ENCODE measurements around the gene RFXAP.

RFXAP gene

GRCh38 chr13:36789730-36790129, 29.3 kb upstream of the RFXAP start:
- no peak overlapping the region for H4K91ac ChIP-seq (ENCODE audit: low read depth, low read length, poor library complexity)
- no peak overlapping the region for H3K9ac ChIP-seq (ENCODE audit: low read depth, low read length, poor library complexity)
- no peak overlapping the region for H2AFZ ChIP-seq (ENCODE audit: low read length)
- H3K14ac ChIP-seq (ENCODE audit: low read length): no peak overlapping the region
- H3K23ac ChIP-seq (ENCODE audit: low read depth, low read length, poor library complexity): no peak overlapping the region
- H3K79me1 ChIP-seq (ENCODE audit: low read depth, low read length): no peaks in the 10 kb centered on the region
- H3K4me2 ChIP-seq (ENCODE audit: insufficient read depth, low read length, poor library complexity, severe bottlenecking): no peak overlapping the region
- no peak overlapping the region for H2BK12ac ChIP-seq (ENCODE audit: low read length)
- H3K36me3 ChIP-seq (replicated peaks in 1 of 2; ENCODE audit: control insufficient read depth in 2 of 2, insufficient read depth in 2 of 2, low read length in 2 of 2): no peaks in the 10 kb centered on the region
- no peak overlapping the region for H3K4ac ChIP-seq (ENCODE audit: low read length)
- H2BK120ac ChIP-seq (ENCODE audit: low read depth, low read length): no peak overlapping the region
- no peak overlapping the region for H2AK5ac ChIP-seq (ENCODE audit: low read depth, low read length)
- H3K27ac ChIP-seq (replicated peaks; ENCODE audit: low read length): no peak overlapping the region
- H3K4me1 ChIP-seq (ENCODE audit: control insufficient read depth in 2 of 2, insufficient read depth in 1 of 2, low read depth in 1 of 2, low read length in 2 of 2): peaks cover 0 to 8% of the 10 kb centered on the region in 2 donors
- no peaks in the 10 kb centered on the region for H3K9me3 ChIP-seq (replicated peaks in 1 of 2; ENCODE audit: control insufficient read depth in 2 of 2, insufficient read depth in 1 of 2, low read depth in 1 of 2, low read length in 2 of 2)
- H3K27me3 ChIP-seq (ENCODE audit: control insufficient read depth in 3 of 3, insufficient read depth in 3 of 3, low read depth in 1 of 3, low read length in 3 of 3): no peaks in the 10 kb centered on the region
- WGBS, 2 donors (ENCODE audit: extremely low coverage in 2 of 2, insufficient read length in 2 of 2, insufficient replicate concordance in 1 of 2): no CpG with 5 or more reads among the region's 4 CpGs
- DNase-seq (ENCODE audit: low spot score): no peak
- no peak overlapping the region for H2BK15ac ChIP-seq (ENCODE audit: low read length)
- no peak overlapping the region for H3K18ac ChIP-seq (ENCODE audit: low read length)
- no peak overlapping the region for H3K4me3 ChIP-seq (ENCODE audit: low read length in 2 of 2)
- no peak overlapping the region for H4K8ac ChIP-seq (ENCODE audit: low read depth, low read length)
- no peak overlapping the region for H2BK5ac ChIP-seq (ENCODE audit: low read length)

GRCh38 chr13:36794706-36795105, 24.3 kb upstream of the RFXAP start:
- H2BK15ac ChIP-seq (ENCODE audit: low read length): no peak overlapping the region
- no peak overlapping the region for H4K8ac ChIP-seq (ENCODE audit: low read depth, low read length)
- no CpG with 5 or more reads among the region's 3 CpGs for WGBS, 2 donors (ENCODE audit: extremely low coverage in 2 of 2, insufficient read length in 2 of 2, insufficient replicate concordance in 1 of 2)
- no peaks in the 10 kb centered on the region for H3K36me3 ChIP-seq (replicated peaks in 1 of 2; ENCODE audit: control insufficient read depth in 2 of 2, insufficient read depth in 2 of 2, low read length in 2 of 2)
- DNase-seq (ENCODE audit: low spot score): no peak
- no peak overlapping the region for H2BK5ac ChIP-seq (ENCODE audit: low read length)
- H2AFZ ChIP-seq (ENCODE audit: low read length): no peak overlapping the region
- no peak overlapping the region for H2BK120ac ChIP-seq (ENCODE audit: low read depth, low read length)
- H3K9me3 ChIP-seq (replicated peaks in 1 of 2; ENCODE audit: control insufficient read depth in 2 of 2, insufficient read depth in 1 of 2, low read depth in 1 of 2, low read length in 2 of 2): no peaks in the 10 kb centered on the region
- no peaks in the 10 kb centered on the region for H3K27me3 ChIP-seq (ENCODE audit: control insufficient read depth in 3 of 3, insufficient read depth in 3 of 3, low read depth in 1 of 3, low read length in 3 of 3)
- no peaks in the 10 kb centered on the region for H3K79me1 ChIP-seq (ENCODE audit: low read depth, low read length)
- H4K91ac ChIP-seq (ENCODE audit: low read depth, low read length, poor library complexity): no peak overlapping the region
- no peaks in the 10 kb centered on the region for H3K4me1 ChIP-seq (ENCODE audit: control insufficient read depth in 2 of 2, insufficient read depth in 1 of 2, low read depth in 1 of 2, low read length in 2 of 2)
- no peak overlapping the region for H3K18ac ChIP-seq (ENCODE audit: low read length)
- no peak overlapping the region for H3K27ac ChIP-seq (replicated peaks; ENCODE audit: low read length)
- H3K4me3 ChIP-seq (ENCODE audit: low read length in 2 of 2): no peak overlapping the region
- no peak overlapping the region for H3K23ac ChIP-seq (ENCODE audit: low read depth, low read length, poor library complexity)
- H2BK12ac ChIP-seq (ENCODE audit: low read length): no peak overlapping the region
- no peak overlapping the region for H3K4me2 ChIP-seq (ENCODE audit: insufficient read depth, low read length, poor library complexity, severe bottlenecking)
- no peak overlapping the region for H3K14ac ChIP-seq (ENCODE audit: low read length)
- no peak overlapping the region for H3K4ac ChIP-seq (ENCODE audit: low read length)
- H3K9ac ChIP-seq (ENCODE audit: low read depth, low read length, poor library complexity): no peak overlapping the region
- H2AK5ac ChIP-seq (ENCODE audit: low read depth, low read length): no peak overlapping the region

GRCh38 chr13:36795463-36795862, 23.6 kb upstream of the RFXAP start:
- Histone ChIP-seq H3K27me3 (ENCODE audit: control insufficient read depth in 3 of 3, insufficient read depth in 3 of 3, low read depth in 1 of 3, low read length in 3 of 3) (no peaks in the 10 kb centered on the region), H3K4ac (ENCODE audit: low read length) (no peak overlapping the region), H2AK5ac (ENCODE audit: low read depth, low read length) (no peak overlapping the region), H2BK12ac (ENCODE audit: low read length) (no peak overlapping the region), H3K18ac (ENCODE audit: low read length) (no peak overlapping the region), H2AFZ (ENCODE audit: low read length) (no peak overlapping the region), H3K9me3 (replicated peaks in 1 of 2; ENCODE audit: control insufficient read depth in 2 of 2, insufficient read depth in 1 of 2, low read depth in 1 of 2, low read length in 2 of 2) (no peaks in the 10 kb centered on the region), H2BK120ac (ENCODE audit: low read depth, low read length) (no peak overlapping the region), H3K4me2 (ENCODE audit: insufficient read depth, low read length, poor library complexity, severe bottlenecking) (no peak overlapping the region), H3K14ac (ENCODE audit: low read length) (no peak overlapping the region), H3K9ac (ENCODE audit: low read depth, low read length, poor library complexity) (no peak overlapping the region), H3K23ac (ENCODE audit: low read depth, low read length, poor library complexity) (no peak overlapping the region), H3K27ac (replicated peaks; ENCODE audit: low read length) (no peak overlapping the region), H3K36me3 (replicated peaks in 1 of 2; ENCODE audit: control insufficient read depth in 2 of 2, insufficient read depth in 2 of 2, low read length in 2 of 2) (no peaks in the 10 kb centered on the region), H4K91ac (ENCODE audit: low read depth, low read length, poor library complexity) (no peak overlapping the region), H2BK15ac (ENCODE audit: low read length) (no peak overlapping the region), H2BK5ac (ENCODE audit: low read length) (no peak overlapping the region), H3K79me1 (ENCODE audit: low read depth, low read length) (no peaks in the 10 kb centered on the region), H3K4me1 (ENCODE audit: control insufficient read depth in 2 of 2, insufficient read depth in 1 of 2, low read depth in 1 of 2, low read length in 2 of 2) (no peaks in the 10 kb centered on the region), H4K8ac (ENCODE audit: low read depth, low read length) (no peak overlapping the region), H3K4me3 (ENCODE audit: low read length in 2 of 2) (no peak overlapping the region)
- DNase-seq (ENCODE audit: low spot score): no peak
- WGBS, 2 donors (ENCODE audit: extremely low coverage in 2 of 2, insufficient read length in 2 of 2, insufficient replicate concordance in 1 of 2): no CpG with 5 or more reads among the region's 6 CpGs

GRCh38 chr13:36796052-36796451, 23.0 kb upstream of the RFXAP start:
- no peak overlapping the region for H3K9ac ChIP-seq (ENCODE audit: low read depth, low read length, poor library complexity)
- no CpG with 5 or more reads among the region's 3 CpGs for WGBS, 2 donors (ENCODE audit: extremely low coverage in 2 of 2, insufficient read length in 2 of 2, insufficient replicate concordance in 1 of 2)

More at GRCh38 chr13:36796052-36796451, 23.0 kb upstream of the RFXAP start:
- Histone ChIP-seq H2BK5ac (ENCODE audit: low read length) (no peak overlapping the region), H2BK12ac (ENCODE audit: low read length) (no peak overlapping the region), H2BK15ac (ENCODE audit: low read length) (no peak overlapping the region), H4K8ac (ENCODE audit: low read depth, low read length) (no peak overlapping the region), H3K4me3 (ENCODE audit: low read length in 2 of 2) (no peak overlapping the region), H3K36me3 (replicated peaks in 1 of 2; ENCODE audit: control insufficient read depth in 2 of 2, insufficient read depth in 2 of 2, low read length in 2 of 2) (no peaks in the 10 kb centered on the region), H3K14ac (ENCODE audit: low read length) (no peak overlapping the region), H3K18ac (ENCODE audit: low read length) (no peak overlapping the region), H3K27me3 (ENCODE audit: control insufficient read depth in 3 of 3, insufficient read depth in 3 of 3, low read depth in 1 of 3, low read length in 3 of 3) (no peaks in the 10 kb centered on the region), H3K4ac (ENCODE audit: low read length) (no peak overlapping the region), H3K4me1 (ENCODE audit: control insufficient read depth in 2 of 2, insufficient read depth in 1 of 2, low read depth in 1 of 2, low read length in 2 of 2) (no peaks in the 10 kb centered on the region), H3K4me2 (ENCODE audit: insufficient read depth, low read length, poor library complexity, severe bottlenecking) (no peak overlapping the region), H4K91ac (ENCODE audit: low read depth, low read length, poor library complexity) (no peak overlapping the region), H2AFZ (ENCODE audit: low read length) (no peak overlapping the region), H2BK120ac (ENCODE audit: low read depth, low read length) (no peak overlapping the region), H3K9me3 (replicated peaks in 1 of 2; ENCODE audit: control insufficient read depth in 2 of 2, insufficient read depth in 1 of 2, low read depth in 1 of 2, low read length in 2 of 2) (no peaks in the 10 kb centered on the region), H2AK5ac (ENCODE audit: low read depth, low read length) (no peak overlapping the region), H3K27ac (replicated peaks; ENCODE audit: low read length) (no peak overlapping the region), H3K79me1 (ENCODE audit: low read depth, low read length) (no peaks in the 10 kb centered on the region), H3K23ac (ENCODE audit: low read depth, low read length, poor library complexity) (no peak overlapping the region)
- DNase-seq (ENCODE audit: low spot score): no peak
